K562 (cell line): ENCODE measurements around the gene SLC35E3. TPM values are rescaled to one million over a fixed set of nuclear protein-coding genes. Genes with fewer than 3 reads are reported as not detected.

Source experiments
- ATAC-seq: fragments of 200-7000 bp; cut with Tn5 transposase; 3 replicates; pipeline ENCODE4 v1.9.1; 2020; ENCODE audit warnings: moderate library complexity
- BruUV-seq: library from RNA; stranded (reverse); fragments of 400-500 nt; replicated peaks from 2 replicates; lab custom pipeline; 2021; lab: Mats Ljungman, UMichigan
- CTCF ChIA-PET: fragments of 300-600 bp; formaldehyde crosslinking; extraction: SDS; loops from one replicate; lab custom pipeline; 2021; ENCODE audit warnings: low intra/inter-chr PET ratio; lab: Yijun Ruan, JAX
- POLR2A ChIA-PET: fragments of 300-600, 350-650 bp; sonication (Branson Sonifier 250); formaldehyde crosslinking; extraction: SDS; loops from one replicate; lab custom pipeline; 2021; ENCODE audit warnings: antibody characterized with exemption, inconsistent platforms; lab: Yijun Ruan, JAX
- DNase-seq, 4 experiments: peaks; one replicate each; pipeline versions ENCODE4 v3.0.0 to v3.0.0-alpha.2; 2011 to 2018; ENCODE audit warnings: low spot score in 3 of 4, mixed read lengths in 3 of 4; ENCODE audit errors: extremely low read depth in 1 of 4
- FAIRE-seq: peaks from 2 replicates; lab custom pipeline; 2011; peaks lifted over from hg19 to GRCh38; lab: Jason Lieb, UNC
- H2AFZ ChIP-seq: 2 replicates; pipeline ENCODE4 v1.6.0; 2011; ENCODE audit warnings: low read depth, low read length, control low read depth, inconsistent platforms
- H3K27ac ChIP-seq: fragments of 200-600 bp; 3 replicates; pipeline ENCODE4 v1.8.0; 2011; ENCODE audit warnings: low read depth, mild to moderate bottlenecking, control low read depth, inconsistent platforms, low read length, moderate library complexity, mixed read lengths; ENCODE audit errors: extremely low read depth
- H3K27me3 ChIP-seq, 2 experiments: fragments of 300-600 bp in 1 of 2; 2 replicates in 1 of 2; 3 replicates in 1 of 2; pipeline versions ENCODE4 v1.6.0 to v1.8.0; 2011; ENCODE audit warnings: inconsistent platforms in 2 of 2, low read length in 2 of 2, mild to moderate bottlenecking in 1 of 2, mixed read lengths in 1 of 2, moderate library complexity in 1 of 2; ENCODE audit not compliant: control insufficient read depth in 2 of 2, insufficient read depth in 2 of 2
- H3K36me3 ChIP-seq: fragments of 300-600 bp; 3 replicates; pipeline ENCODE4 v1.8.0; 2011; ENCODE audit warnings: mild to moderate bottlenecking, low read length, inconsistent platforms; ENCODE audit not compliant: control insufficient read depth, insufficient read depth
- H3K4me1 ChIP-seq, 2 experiments: fragments of 200-600 bp in 1 of 2; replicated peaks in 1 of 2; 2 replicates in 1 of 2; 3 replicates in 1 of 2; pipeline versions ENCODE4 v1.5.1 to v1.8.0; 2011; ENCODE audit warnings: inconsistent platforms in 2 of 2, low read length in 2 of 2, mild to moderate bottlenecking in 1 of 2, mixed read lengths in 1 of 2, moderate library complexity in 1 of 2; ENCODE audit not compliant: control insufficient read depth in 2 of 2, insufficient read depth in 2 of 2
- H3K4me2 ChIP-seq: 2 replicates; pipeline ENCODE4 v1.6.1; 2011; ENCODE audit warnings: low read length, control low read depth, inconsistent platforms, mixed read lengths; ENCODE audit not compliant: insufficient read depth
- H3K4me3 ChIP-seq: fragments of 200-600 bp; sonication (generic), shearing (Covaris generic); 2 replicates; pipeline ENCODE4 v1.5.1; 2016; ENCODE audit warnings: control low read depth, inconsistent platforms
- H3K79me2 ChIP-seq: fragments of 200-600 bp; 3 replicates; pipeline ENCODE4 v1.8.0; 2011; ENCODE audit warnings: low read length, inconsistent platforms; ENCODE audit not compliant: control insufficient read depth, insufficient read depth
- H3K9ac ChIP-seq, 2 experiments: 2 replicates each; pipeline versions ENCODE4 v1.6.0 to v1.6.1; 2011; ENCODE audit warnings: low read depth in 2 of 2, low read length in 2 of 2, control low read depth in 1 of 2, inconsistent platforms in 1 of 2, mild to moderate bottlenecking in 1 of 2, mixed read lengths in 1 of 2; ENCODE audit not compliant: insufficient read depth in 1 of 2
- H3K9me1 ChIP-seq: one replicate; pipeline ENCODE4 v1.6.0; 2011; ENCODE audit warnings: inconsistent platforms, mild to moderate bottlenecking, low read length, moderate library complexity; ENCODE audit not compliant: control insufficient read depth, insufficient read depth
- H3K9me3 ChIP-seq: replicated peaks from 2 replicates; pipeline ENCODE4 v1.5.1; 2011; ENCODE audit warnings: low read depth, low read length, inconsistent platforms; ENCODE audit not compliant: control insufficient read depth, insufficient read depth
- H4K20me1 ChIP-seq: replicated peaks from 2 replicates; pipeline ENCODE4 v1.6.1; 2011; ENCODE audit warnings: low read length, inconsistent platforms, mixed read lengths; ENCODE audit not compliant: control insufficient read depth, insufficient read depth
- CSDE1 ChIP-seq, 2 experiments: fragments of 450-650 bp; IDR thresholded peaks; 2 replicates each; pipeline ENCODE4 v1.6.1; 2016; ENCODE audit warnings: mild to moderate bottlenecking in 1 of 2
- GATAD2A ChIP-seq: fragments of 450-650 bp; IDR thresholded peaks from 2 replicates; pipeline ENCODE4 v1.6.1; 2017
- NFATC3 ChIP-seq: fragments of 450-650 bp; IDR thresholded peaks from 2 replicates; pipeline ENCODE4 v1.6.1; 2017; ENCODE audit warnings: mild to moderate bottlenecking
- RFX7 ChIP-seq: fragments of 250-450 bp; sonication (Bioruptor Pico); IDR thresholded peaks from 2 replicates; pipeline ENCODE4 v1.5.1; 2021; ENCODE audit warnings: mild to moderate bottlenecking
- WGBS: fragments of 100-300 bp; shearing (Covaris generic); methylation state at CpG from one replicate; pipeline ENCODE4 v1.1.6; 2016; ENCODE audit warnings: low coverage, mixed read lengths; ENCODE audit not compliant: insufficient coverage; ENCODE audit errors: missing lambda C conversion rate; 5-methylcytosine and 5-hydroxymethylcytosine counted together
- in situ Hi-C: fragments of 300-500 bp; cut with MboI; formaldehyde crosslinking; loops from 4 replicates; pipeline ENCODE4 v1.15.0; 2018; ENCODE audit warnings: inconsistent platforms, mixed read lengths
- intact Hi-C: fragments of 100-400 bp; cut with micrococcal nuclease; formaldehyde crosslinking; loops from 2 replicates; pipeline ENCODE4 v1.14.2; 2022
- polyA plus RNA-seq, 8 experiments: library from polyadenylated mRNA; depleted of rRNA in 4 of 8; stranded (reverse) in 5 of 8; unstranded in 3 of 8; fragments of >200 nt; fragmentation: Nextera tagmentation in 2 of 8; fragmentation: Illumina TruSeq in 1 of 8; extraction: Ambion mirVana in 2 of 8; extraction: Trizol in 1 of 8; gene quantifications; 2 replicates each; pipeline versions ENCODE4 v1.2.1 to v1.2.3, GENCODE V29; 2011 to 2014; ENCODE audit warnings: inconsistent platforms in 1 of 8, missing spikeins in 1 of 8
- total RNA-seq, 7 experiments: library from RNA; depleted of rRNA in 6 of 7; stranded (reverse); fragments of >200 nt in 6 of 7; fragmentation: Illumina TruSeq in 2 of 7; extraction: Trizol in 2 of 7; gene quantifications; 2 replicates each; pipeline versions ENCODE4 v1.2.1 to v1.2.3, GENCODE V29; 2011 to 2021; ENCODE audit warnings: low replicate concordance in 1 of 7
- TF ChIP-seq, protein P1 (sequence below): sonication (generic); IDR thresholded peaks from 2 replicates; pipeline ENCODE4 v1.6.1; 2016
- TF ChIP-seq, protein P2 (sequence below): IDR thresholded peaks from 2 replicates; pipeline ENCODE4 v1.6.1; 2012; ENCODE audit warnings: low read depth, low read length, improper control_type of control experiment, borderline replicate concordance
- TF ChIP-seq, protein P3 (sequence below): sonication (generic); formaldehyde crosslinking; IDR thresholded peaks from 2 replicates; pipeline ENCODE4 v1.8.0; 2022; ENCODE audit warnings: mild to moderate bottlenecking, missing genetic modification reagents
- TF ChIP-seq, protein P4 (sequence below): sonication (generic); formaldehyde crosslinking; IDR thresholded peaks from 2 replicates; pipeline ENCODE4 v1.8.0; 2022; ENCODE audit warnings: missing genetic modification reagents, mild to moderate bottlenecking, borderline replicate concordance

The SLC35E3 gene
- total and polyA plus RNA-seq, 9 of the 15 experiments (the other 6 are each of a cell fraction or from before 2014, with no cell fraction given), result 1.2 to 5.9 (median 3.8) TPM

DNA sequence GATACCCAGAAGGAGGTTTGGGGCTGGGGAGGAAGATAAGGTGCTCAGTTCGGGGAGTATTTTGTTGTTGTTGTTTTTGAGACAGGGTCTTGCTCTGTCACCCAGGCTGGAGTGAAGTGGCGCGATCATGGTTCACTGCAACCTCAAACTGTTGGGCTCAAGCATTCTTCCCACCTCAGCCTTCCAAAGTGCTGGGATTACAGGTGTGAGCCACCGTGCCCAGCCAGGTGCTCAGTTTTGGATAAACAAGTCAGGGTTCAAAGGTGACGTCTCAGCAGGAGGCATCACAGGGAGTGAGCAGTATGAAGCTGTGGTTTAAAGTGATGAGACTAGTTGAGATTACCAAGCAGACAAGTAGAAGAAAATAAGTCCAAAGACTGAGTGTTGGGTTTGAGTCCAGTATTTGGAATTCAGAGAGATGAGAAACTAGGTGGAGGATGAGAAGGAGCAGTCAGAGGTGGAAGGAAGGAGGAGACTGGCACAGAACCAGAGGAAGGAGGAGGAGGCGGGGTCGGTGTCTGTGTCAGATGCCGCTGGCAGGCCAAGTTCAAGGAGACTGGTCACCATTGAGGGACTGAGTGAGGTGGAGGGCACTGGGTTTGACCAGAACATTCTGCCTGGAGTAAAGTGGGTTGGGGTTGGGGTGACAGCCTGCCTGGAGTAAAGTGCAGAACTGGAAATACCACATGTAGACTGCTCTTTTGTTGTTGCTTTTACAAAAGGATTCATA, 16.1 kb downstream of the SLC35E3 start:
- Histone ChIP-seq H4K20me1 (no peaks in the 10 kb centered on the region), H3K9me1 (no peaks in the 10 kb centered on the region), H3K79me2 (no peaks in the 10 kb centered on the region), H3K9ac (no peak overlapping the region; a peak in 1 of 4 replicates), H3K27me3 (no peaks in the 10 kb centered on the region), H3K9me3 (no peaks in the 10 kb centered on the region), H3K4me2 (no peak overlapping the region), H3K4me1 (no peaks in the 10 kb centered on the region), H3K36me3 (peaks cover 26% of the 10 kb centered on the region; the same call in 2 of the 3 replicates), H3K27ac (no peak overlapping the region), H2AFZ (no peak overlapping the region), H3K4me3 (no peak overlapping the region)
- ATAC-seq (no peak), DNase-seq (no peak), FAIRE-seq (no peak)
- ChIA-PET POLR2A (no interaction called here), CTCF (no interaction called here)
- in situ Hi-C loops (no loop called here), intact Hi-C loops (no loop called here)
- BruUV-seq, result no TSS peak
- WGBS, result 63% methylated on average over 8 of the region's 8 CpGs
- TF ChIP-seq GATAD2A (no peak), RFX7 (no peak)
- TF ChIP-seq, protein P1, sequence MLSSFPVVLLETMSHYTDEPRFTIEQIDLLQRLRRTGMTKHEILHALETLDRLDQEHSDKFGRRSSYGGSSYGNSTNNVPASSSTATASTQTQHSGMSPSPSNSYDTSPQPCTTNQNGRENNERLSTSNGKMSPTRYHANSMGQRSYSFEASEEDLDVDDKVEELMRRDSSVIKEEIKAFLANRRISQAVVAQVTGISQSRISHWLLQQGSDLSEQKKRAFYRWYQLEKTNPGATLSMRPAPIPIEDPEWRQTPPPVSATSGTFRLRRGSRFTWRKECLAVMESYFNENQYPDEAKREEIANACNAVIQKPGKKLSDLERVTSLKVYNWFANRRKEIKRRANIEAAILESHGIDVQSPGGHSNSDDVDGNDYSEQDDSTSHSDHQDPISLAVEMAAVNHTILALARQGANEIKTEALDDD, result peak; percentile 37; the same call in 1 of the 2 replicates

DNA sequence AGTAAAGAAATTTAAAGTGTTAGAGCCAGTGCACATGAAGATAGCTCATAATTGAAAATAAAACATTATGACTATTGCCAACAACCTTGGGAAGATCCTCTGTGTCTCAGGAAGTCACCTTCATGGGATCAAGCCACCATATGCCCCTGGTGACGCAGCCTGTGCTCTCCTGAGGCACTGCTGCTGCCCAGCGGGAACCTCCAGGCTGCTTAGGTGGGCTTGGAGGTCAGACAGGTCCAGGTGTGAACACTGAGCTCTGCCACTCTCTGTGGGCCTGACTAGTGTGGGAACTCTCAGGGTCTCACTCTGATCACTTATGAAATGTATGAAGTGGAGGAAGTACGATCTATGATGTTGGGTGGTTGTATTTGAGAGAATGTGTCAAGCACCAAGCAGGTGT, 16.7 kb downstream of the SLC35E3 start:
- no peak for DNase-seq
- FAIRE-seq, result no peak
- CTCF ChIA-PET, result no interaction called here
- Histone ChIP-seq H3K4me3 (no peak overlapping the region), H3K4me1 (no peaks in the 10 kb centered on the region), H3K9me3 (no peaks in the 10 kb centered on the region), H3K79me2 (no peaks in the 10 kb centered on the region), H4K20me1 (no peaks in the 10 kb centered on the region), H3K27me3 (no peaks in the 10 kb centered on the region), H3K4me2 (no peak overlapping the region), H3K9ac (peak overlapping the region in 1 of 2 experiments; percentile 31; a peak in 1 of 4 replicates), H3K27ac (no peak overlapping the region), H2AFZ (no peak overlapping the region), H3K9me1 (no peaks in the 10 kb centered on the region), H3K36me3 (peaks cover 26% of the 10 kb centered on the region; the same call in 2 of the 3 replicates)
- WGBS, result 96% methylated on average over 3 of the region's 3 CpGs
- in situ Hi-C loops (no loop called here), intact Hi-C loops (no loop called here)
- no peak for ATAC-seq
- BruUV-seq, result no TSS peak
- POLR2A ChIA-PET, result no interaction called here
- TF ChIP-seq NFATC3, result no peak
- TF ChIP-seq, protein P2, sequence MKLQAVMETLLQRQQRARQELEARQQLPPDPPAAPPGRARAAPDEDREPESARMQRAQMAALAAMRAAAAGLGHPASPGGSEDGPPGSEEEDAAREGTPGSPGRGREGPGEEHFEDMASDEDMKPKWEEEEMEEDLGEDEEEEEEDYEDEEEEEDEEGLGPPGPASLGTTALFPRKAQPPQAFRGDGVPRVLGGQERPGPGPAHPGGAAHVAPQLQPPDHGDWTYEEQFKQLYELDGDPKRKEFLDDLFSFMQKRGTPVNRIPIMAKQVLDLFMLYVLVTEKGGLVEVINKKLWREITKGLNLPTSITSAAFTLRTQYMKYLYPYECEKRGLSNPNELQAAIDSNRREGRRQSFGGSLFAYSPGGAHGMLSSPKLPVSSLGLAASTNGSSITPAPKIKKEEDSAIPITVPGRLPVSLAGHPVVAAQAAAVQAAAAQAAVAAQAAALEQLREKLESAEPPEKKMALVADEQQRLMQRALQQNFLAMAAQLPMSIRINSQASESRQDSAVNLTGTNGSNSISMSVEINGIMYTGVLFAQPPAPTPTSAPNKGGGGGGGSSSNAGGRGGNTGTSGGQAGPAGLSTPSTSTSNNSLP, result no peak
- TF ChIP-seq, protein P3, sequence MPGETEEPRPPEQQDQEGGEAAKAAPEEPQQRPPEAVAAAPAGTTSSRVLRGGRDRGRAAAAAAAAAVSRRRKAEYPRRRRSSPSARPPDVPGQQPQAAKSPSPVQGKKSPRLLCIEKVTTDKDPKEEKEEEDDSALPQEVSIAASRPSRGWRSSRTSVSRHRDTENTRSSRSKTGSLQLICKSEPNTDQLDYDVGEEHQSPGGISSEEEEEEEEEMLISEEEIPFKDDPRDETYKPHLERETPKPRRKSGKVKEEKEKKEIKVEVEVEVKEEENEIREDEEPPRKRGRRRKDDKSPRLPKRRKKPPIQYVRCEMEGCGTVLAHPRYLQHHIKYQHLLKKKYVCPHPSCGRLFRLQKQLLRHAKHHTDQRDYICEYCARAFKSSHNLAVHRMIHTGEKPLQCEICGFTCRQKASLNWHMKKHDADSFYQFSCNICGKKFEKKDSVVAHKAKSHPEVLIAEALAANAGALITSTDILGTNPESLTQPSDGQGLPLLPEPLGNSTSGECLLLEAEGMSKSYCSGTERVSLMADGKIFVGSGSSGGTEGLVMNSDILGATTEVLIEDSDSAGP, result no peak
- TF ChIP-seq CSDE1 (IDR thresholded peaks at IDR 0.05), result no peak
- TF ChIP-seq, protein P4, sequence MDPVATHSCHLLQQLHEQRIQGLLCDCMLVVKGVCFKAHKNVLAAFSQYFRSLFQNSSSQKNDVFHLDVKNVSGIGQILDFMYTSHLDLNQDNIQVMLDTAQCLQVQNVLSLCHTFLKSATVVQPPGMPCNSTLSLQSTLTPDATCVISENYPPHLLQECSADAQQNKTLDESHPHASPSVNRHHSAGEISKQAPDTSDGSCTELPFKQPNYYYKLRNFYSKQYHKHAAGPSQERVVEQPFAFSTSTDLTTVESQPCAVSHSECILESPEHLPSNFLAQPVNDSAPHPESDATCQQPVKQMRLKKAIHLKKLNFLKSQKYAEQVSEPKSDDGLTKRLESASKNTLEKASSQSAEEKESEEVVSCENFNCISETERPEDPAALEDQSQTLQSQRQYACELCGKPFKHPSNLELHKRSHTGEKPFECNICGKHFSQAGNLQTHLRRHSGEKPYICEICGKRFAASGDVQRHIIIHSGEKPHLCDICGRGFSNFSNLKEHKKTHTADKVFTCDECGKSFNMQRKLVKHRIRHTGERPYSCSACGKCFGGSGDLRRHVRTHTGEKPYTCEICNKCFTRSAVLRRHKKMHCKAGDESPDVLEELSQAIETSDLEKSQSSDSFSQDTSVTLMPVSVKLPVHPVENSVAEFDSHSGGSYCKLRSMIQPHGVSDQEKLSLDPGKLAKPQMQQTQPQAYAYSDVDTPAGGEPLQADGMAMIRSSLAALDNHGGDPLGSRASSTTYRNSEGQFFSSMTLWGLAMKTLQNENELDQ, result no peak
